Suprapubic skin (tissue), 4 donors: ENCODE measurements around the gene CCNG1.

ENCODE experiments used
- CTCF ChIP-seq, 2 donors: fragments of 200-600 bp in 1 of 2; fragments of 450-650 bp in 1 of 2; sonication (generic) in 1 of 2; IDR thresholded peaks; one replicate each; pipeline ENCODE4 v1.5.1; 2016 to 2019; ENCODE audit warnings: antibody characterized with exemption in 2 of 2, mild to moderate bottlenecking in 1 of 2, moderate library complexity in 1 of 2
- EP300 ChIP-seq: sonication (generic); formaldehyde crosslinking; IDR thresholded peaks from one replicate; pipeline ENCODE4 v1.6.1; 2017; ENCODE audit warnings: antibody characterized with exemption
- POLR2A ChIP-seq, 2 donors: fragments of 450-650 bp; IDR thresholded peaks; one replicate each; pipeline ENCODE4 v1.6.1; 2017; ENCODE audit warnings: antibody characterized with exemption in 2 of 2, mild to moderate bottlenecking in 2 of 2, moderate library complexity in 2 of 2
- POLR2AphosphoS5 ChIP-seq, 3 donors: sonication (generic); formaldehyde crosslinking; IDR thresholded peaks; one replicate each; pipeline ENCODE4 v1.6.1; 2017; ENCODE audit warnings: antibody characterized with exemption in 3 of 3

GRCh38 chr5:163444526-163444925 lies 7.1 kb downstream of the CCNG1 start:
- TF ChIP-seq CTCF (IDR thresholded peaks at IDR 0.05) (no peak), POLR2A (IDR thresholded peaks at IDR 0.05) (no peak), EP300 (no peak), POLR2AphosphoS5 (IDR thresholded peaks at IDR 0.05) (no peak)
